ENCODE results near the gene DCLRE1C. TPM values are rescaled to one million over a fixed set of nuclear protein-coding genes. Genes with fewer than 3 reads are reported as not detected.
"Not testable (repeated sequence)": the region's sequence is repeated elsewhere in the genome, so short reads cannot be mapped to it uniquely, and the experiment has no call there.

DCLRE1C gene
- 10 to 100 TPM; 14.9 to 19.2 (median 17.2) TPM for total RNA-seq

DNA sequence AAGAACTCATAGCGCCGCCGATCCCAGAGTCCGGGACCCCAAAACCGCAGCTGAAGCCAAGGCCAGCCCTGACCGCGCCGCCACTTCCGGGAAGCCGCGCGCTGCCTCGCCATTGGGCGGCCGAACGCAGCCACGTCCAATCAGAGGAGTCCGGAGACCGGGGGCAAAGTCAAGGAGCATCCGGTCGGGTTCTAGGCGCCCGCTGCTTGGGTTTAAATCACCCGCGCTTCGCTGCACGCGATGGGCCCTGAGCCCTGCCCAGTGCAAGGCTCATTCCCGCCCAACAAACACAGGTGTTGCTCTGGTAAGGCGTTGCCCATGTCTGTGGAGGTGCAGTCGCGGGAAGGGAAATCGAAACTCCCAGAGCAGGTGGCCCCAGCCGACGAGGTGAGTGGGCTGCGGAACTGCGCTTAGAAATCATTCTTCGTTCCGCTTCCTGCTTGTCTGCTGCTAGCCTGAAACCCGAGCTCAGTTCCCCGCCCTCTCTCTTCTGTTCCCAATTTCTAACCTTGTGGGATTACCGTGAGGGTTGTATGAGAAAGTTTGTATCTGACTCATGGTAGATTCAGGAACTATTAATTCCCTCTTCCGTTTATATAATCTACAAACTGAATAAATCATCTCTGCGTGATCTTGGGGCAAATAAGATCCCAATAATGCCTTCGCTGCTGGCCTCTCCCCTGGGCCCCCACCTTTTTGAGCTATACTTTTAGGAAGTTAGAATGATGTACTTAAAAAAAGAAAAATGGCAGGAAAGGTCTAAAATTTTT, at the start of gene DCLRE1C:
DCLRE1C (minus strand) TSS at position 96 of the 770 bp plus-strand sequence; CDS start at position 10, 86 bp downstream.
- DNase-seq = peak; percentile 93 to 94
- H3K27ac ChIP-seq = peak within 1 kb of the TSS; percentile 49 to 84 (median 76)
- no peaks in the 10 kb centered on the region for H3K36me3 ChIP-seq
- intact Hi-C loops (cut with DNase I) = loop anchor here (5.0 kb wide), 1 partner anchor 148 kb away; no protein-coding TSS in a partner anchor
- WGBS, 2 donors = 0% methylated on average over 13 to 16 of the region's 45 CpGs
- H3K27me3 ChIP-seq = no peaks in the 10 kb centered on the region
- H3K9me3 ChIP-seq = no peaks in the 10 kb centered on the region
- peaks cover 11 to 16% of the 10 kb centered on the region in 2 donors for H3K4me1 ChIP-seq
- peak within 1 kb of the TSS; percentile 22 to 72 (median 68) for H3K4me3 ChIP-seq (replicated peaks in 1 of 3)
- TF ChIP-seq POLR2A (IDR thresholded peaks at IDR 0.05) = peak in 1 of 2 donors; percentile 70
- TF ChIP-seq CTCF (IDR thresholded peaks at IDR 0.05) = no peak

- DNase-seq = no peak
Measured at GRCh38 chr10:14995964-14996565, 42.2 kb upstream of the DCLRE1C start.

DNA sequence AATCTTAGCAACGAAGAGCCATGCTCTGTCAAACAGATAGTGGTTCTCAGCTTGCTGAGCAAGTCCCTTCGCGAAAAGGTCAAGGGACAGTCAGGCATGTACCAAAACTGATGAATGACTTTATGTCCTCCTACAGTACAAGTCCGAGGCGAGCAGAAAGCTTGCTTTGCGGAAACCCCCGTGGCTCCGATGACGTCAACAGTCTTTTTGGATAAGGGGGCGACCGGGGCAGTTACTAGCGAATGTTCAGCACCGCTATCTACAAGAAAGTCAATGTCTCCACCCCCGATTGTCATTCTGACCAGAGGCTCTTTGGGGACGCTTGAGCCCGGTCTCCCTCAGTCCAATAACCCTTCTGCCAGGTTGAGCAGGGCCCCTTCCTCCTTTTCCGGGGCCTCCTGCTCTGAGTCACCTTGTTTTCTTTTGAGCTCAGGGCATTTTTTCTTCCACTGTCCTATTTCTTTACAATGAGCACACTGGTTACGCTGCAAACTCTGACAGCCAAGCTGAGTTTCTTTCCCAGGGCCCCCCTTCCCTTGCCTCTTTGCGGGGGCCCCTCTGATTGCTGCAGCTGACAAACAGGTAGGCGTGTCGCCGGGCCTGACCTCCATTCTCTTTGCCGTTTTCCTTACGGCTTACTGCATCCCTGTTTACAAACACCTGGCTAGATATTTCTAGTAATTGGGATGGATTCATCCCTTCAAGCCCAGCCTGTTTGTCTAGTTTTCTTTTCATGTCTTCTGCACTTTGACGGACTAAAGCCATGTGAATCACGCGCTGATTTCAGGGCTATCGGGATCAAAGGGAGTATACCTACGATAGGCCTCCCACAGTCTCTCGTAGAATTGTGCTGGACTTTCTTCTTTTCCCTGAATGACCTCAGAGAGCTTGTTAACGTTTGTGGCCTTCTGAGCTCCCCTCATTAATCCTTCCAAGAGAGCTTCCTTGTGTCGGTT, 39.9 kb upstream of the DCLRE1C start:
- H3K27me3 ChIP-seq; H3K9me3 ChIP-seq; intact Hi-C loops (cut with DNase I); H3K36me3 ChIP-seq; H3K27ac ChIP-seq; H3K4me3 ChIP-seq (replicated peaks in 1 of 3); DNase-seq; H3K4me1 ChIP-seq: not testable (repeated sequence)
- 78 to 83% methylated on average over 32 of the region's 32 CpGs for WGBS, 2 donors

More at GRCh38 chr10:14995964-14996565, 42.2 kb upstream of the DCLRE1C start:
- H3K4me1 ChIP-seq = peaks cover 0 to 4% of the 10 kb centered on the region in 2 donors
- TF ChIP-seq POLR2A (IDR thresholded peaks at IDR 0.05) (no peak), CTCF (IDR thresholded peaks at IDR 0.05) (no peak)
- H3K9me3 ChIP-seq = no peaks in the 10 kb centered on the region
- no peak overlapping the region for H3K4me3 ChIP-seq (replicated peaks in 1 of 3)
- H3K27ac ChIP-seq = no peak overlapping the region
- no peaks in the 10 kb centered on the region for H3K36me3 ChIP-seq
- intact Hi-C loops (cut with DNase I) = no loop called here
- H3K27me3 ChIP-seq = no peaks in the 10 kb centered on the region
- WGBS, 2 donors = 76 to 88% methylated on average over 50 of the region's 50 CpGs

DNA sequence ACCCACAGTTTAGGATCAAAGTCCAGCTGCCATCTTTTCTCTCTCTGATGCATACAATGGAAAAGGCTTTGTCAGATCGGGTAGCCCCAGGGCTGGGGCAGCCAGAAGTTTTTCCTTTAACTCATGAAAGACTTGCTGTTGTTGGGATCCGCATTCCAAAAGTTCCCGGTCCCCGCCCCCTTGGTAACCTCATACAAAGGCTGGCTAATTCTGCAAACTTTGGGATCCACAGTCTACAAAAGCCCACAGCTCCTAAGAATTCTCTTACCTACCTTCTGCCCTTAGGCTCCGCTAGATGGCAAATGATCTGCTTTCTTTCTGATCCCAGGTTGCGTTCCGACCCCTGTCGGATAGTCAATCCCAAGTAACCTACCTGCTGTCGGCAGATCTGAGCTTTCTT, 38.4 kb upstream of the DCLRE1C start:
- H3K36me3 ChIP-seq; H3K4me1 ChIP-seq; DNase-seq; H3K27me3 ChIP-seq; H3K9me3 ChIP-seq; H3K27ac ChIP-seq; H3K4me3 ChIP-seq (replicated peaks in 1 of 3); intact Hi-C loops (cut with DNase I): not testable (repeated sequence)
- WGBS, 2 donors = 92 to 94% methylated on average over 9 of the region's 9 CpGs

DNA sequence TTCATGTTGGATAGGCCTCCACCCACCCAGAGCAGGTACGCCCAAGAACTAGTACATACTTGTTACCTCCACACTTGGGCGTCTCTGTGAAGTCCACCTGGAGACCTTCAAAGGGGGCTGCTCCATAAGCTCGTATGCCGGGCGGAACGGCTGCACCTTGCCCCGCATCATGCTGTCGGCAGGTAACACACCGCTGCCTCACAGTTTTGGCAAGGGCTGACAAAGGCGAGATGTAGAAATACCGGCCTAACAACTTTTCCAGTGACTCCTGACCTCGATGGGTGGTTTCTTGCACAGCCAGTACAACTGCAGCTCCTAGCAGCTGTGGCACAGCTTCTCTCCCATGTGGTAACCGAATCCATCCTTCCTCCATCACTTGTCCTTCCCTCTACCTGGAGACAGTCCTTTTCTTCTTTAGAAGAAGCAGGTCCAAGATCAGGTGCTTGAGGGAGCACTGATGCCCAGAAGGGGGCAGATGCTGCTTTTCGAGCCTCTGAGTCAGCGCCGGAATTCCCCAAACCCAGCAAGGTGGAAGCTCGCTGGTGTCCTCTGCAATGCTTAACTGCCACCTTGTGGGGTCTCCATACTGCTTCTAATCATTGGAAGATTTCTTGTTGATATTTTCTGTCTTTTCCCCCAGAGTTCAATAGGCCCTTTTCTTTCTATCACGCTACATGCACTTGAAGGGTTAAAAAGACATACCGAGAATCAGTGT, 37.3 kb upstream of the DCLRE1C start:
- H3K27ac ChIP-seq; H3K9me3 ChIP-seq; H3K36me3 ChIP-seq; H3K27me3 ChIP-seq; H3K4me3 ChIP-seq (replicated peaks in 1 of 3); intact Hi-C loops (cut with DNase I); H3K4me1 ChIP-seq: not testable (repeated sequence)
- peak in 4 of 6 experiments; percentile 16 to 40 (median 32) for TF ChIP-seq CTCF (IDR thresholded peaks at IDR 0.05)
- peak; percentile 68 to 70 for DNase-seq
- WGBS, 2 donors = 33 to 49% methylated on average over 16 to 18 of the region's 19 CpGs

DNA sequence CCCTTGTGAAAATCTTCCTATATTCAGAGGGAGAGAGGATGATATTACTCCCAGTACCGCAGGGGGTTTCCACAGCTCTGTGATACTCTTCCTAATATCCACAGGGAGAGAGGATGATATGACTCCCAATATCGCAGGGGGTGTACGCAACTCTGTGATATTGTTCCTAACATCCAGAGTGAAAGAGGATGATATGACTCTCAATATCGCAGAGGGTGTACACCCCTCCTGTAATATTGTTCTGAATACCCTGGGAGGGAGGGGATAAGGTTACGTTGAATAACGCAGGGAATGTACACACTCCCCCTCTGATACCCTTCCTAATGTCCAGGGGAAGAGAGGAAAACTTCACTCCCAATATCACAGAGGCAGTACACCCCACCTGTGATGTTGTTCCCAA, 35.7 kb upstream of the DCLRE1C start:
- WGBS, 2 donors = 92 to 95% methylated on average over 6 of the region's 6 CpGs
- H3K4me3 ChIP-seq (replicated peaks in 1 of 3); H3K27me3 ChIP-seq: not testable (repeated sequence)

More for the DNA sequence above, 35.7 kb upstream of the DCLRE1C start:
- intact Hi-C loops (cut with DNase I); H3K27ac ChIP-seq; H3K36me3 ChIP-seq; H3K9me3 ChIP-seq; DNase-seq; H3K4me1 ChIP-seq: not testable (repeated sequence)
